GDM1 (cell line): ENCODE results near the gene HOXB8.

ENCODE experiments used
- DNase-seq: peaks from one replicate; lab custom pipeline; 2025; lab: John Stamatoyannopoulos, UW

The HOXB8 gene

GRCh38 chr17:48610282-48611211 lies 4.5 kb downstream of the HOXB8 start, which contains the start of gene HOXB7:
Gene HOXB7 (minus strand): TSS chr17:48611017. CDS start chr17:48610918, 99 bp downstream.
- no peak for DNase-seq

- no peak for DNase-seq
These were observed 5.3 kb downstream of the HOXB8 start for GRCh38 chr17:48609759-48610281.

GRCh38 chr17:48609033-48609432 lies 6.1 kb downstream of the HOXB8 start:
- DNase-seq = no peak

DNA sequence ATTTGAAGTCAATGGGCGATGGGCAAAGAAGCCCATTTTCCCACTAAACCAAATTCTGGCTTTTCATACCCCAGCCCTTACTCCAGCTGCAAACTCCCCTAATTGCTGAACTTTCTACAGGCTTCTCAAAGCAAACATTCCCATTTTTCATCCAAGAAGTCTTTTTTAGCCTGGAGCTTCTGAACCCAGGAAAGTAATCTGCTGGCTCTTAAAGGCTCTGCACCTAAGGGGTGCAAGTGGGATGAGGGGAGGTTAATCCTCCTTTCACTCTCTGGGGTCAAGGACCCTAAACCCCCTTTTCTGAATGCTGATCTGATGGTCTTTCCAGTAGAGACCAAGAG lies 6.6 kb downstream of the HOXB8 start:
- no peak for DNase-seq

DNA sequence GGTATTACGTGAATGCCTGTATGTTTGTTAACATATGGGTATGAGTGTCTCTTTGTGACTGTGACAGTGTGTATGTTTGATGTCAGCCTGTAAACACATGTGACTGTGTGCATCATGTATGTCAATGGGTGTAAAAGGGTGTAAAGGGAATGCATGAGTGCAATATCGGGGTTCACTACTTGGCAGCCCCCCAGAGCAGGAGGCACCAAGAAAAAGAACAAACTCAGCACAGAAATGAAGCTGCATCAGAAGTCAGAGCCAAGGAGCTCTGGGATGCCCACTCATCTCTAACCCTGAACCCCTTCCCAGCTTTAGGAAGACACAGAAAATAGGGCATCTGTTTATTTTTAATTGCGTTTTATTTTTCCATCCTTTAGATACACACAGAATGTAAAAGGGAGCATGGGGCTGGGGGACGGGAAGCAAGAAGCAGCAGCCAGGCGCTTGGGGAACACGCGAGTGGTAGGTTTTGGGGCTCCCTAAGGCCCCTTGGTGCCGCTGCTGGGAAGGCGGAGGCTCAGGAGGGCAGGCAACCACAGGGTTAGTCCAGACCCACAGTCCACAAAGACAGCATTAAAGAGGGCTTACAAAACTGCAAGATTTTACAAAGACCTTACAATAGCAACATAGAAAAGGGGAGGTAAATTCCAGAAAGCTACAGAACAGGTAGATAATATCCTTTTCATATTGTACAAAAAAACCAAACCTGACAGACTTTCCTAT lies 8.0 kb downstream of the HOXB8 start:
- no peak for DNase-seq

DNA sequence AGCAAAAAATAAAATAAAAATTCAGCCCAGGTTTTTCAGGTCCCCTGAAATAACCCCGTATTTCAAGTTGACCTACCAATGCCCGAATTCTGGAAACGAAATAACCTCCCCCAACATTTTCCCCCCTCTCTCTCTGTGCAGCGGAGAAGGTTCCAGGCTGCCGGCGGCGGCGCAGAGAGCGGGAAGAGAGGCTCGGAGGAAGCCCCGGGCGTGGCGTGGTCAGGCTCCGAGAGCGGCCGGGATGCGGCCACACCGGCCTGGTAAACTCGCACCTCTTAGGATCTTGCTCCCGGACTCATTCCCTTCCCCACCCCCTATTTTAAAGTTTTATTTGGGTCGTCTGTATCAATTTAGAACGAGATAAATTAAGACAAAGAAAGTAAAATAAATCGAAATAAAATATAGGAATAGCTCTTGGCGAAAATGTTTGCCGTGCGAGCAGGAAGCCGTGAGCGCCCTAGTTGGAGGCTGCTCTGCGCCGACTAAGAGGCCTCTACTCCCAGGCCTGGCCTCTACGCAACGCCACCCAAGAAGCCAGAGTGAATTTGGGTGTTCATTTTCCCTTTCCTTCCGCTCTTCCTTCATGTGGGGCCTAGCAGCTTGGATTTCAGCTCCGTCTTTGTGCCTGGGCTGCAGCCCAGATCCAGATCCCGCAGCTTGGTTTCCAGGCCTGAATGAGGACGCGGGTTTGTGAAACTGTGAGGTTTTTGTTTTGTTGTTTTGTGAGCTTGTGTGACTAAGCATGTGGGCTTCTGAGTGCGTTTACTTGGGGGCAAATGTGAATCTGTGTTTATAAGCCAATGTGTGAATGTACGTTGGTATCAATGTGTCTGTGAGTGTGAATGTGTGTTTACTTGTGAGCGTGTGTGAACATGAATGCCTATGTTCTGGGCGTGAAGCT lies 8.9 kb downstream of the HOXB8 start:
- no peak for DNase-seq

DNA sequence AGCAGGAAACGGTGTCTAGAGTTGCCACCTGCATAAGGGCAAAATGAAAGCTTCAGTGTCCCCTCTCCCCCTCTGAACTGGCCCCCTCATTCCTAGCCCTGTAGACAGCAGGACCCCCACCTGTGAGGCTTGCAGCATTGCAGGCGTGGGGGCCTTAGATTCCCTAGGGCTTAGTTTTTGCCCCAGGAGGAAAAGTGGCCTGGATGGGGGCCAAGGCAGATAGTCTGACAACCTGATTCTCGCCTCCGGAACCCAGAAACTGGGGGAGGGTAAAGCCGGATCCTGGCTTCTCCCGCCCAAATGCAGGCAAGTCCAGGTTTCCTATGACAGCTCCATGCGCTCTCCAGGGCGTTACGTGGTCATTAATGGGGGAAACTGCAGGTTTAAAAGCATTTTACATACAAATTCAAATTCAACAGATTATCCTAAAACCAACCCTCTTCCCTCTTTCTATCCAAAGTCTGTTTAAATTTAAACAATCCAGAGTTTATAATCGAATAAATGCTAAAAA lies 9.6 kb downstream of the HOXB8 start:
- no peak for DNase-seq

- DNase-seq = no peak
These were observed 10.2 kb downstream of the HOXB8 start, which contains the start of gene HOXB6 for GRCh38 chr17:48604770-48605329. Gene HOXB6 (minus strand): TSS chr17:48604986. CDS start chr17:48598150, 6,836 bp downstream.

- DNase-seq = no peak
These were observed 10.9 kb downstream of the HOXB8 start for GRCh38 chr17:48603959-48604769.

GRCh38 chr17:48601539-48602425 lies 13.3 kb downstream of the HOXB8 start:
- DNase-seq = no peak

- DNase-seq = no peak
These were observed 13.9 kb downstream of the HOXB8 start for GRCh38 chr17:48601207-48601538.

GRCh38 chr17:48600244-48601098 lies 14.6 kb downstream of the HOXB8 start:
- DNase-seq = no peak

DNA sequence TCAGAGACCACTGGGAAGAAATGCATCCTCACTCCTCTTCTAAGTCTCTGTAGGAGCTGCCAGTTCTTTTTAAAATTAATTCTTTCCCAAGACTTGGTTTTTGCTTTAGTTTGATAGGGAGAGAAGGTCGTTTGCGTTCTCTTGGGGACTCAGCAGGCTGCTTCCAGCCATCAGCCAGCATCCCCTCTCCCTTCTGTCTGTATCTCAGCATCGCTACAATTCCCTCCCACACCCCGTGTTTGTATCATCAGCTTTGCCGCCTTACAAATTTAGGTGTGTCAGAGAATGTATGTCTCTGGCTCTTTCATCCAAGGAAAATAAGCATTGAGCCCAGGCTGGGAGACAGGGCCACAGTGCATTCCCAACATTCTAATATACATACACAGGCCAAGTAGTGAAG lies 15.7 kb downstream of the HOXB8 start:
- DNase-seq = no peak

- no peak for DNase-seq
These were observed 16.4 kb downstream of the HOXB8 start for GRCh38 chr17:48598736-48599135.

GRCh38 chr17:48597778-48598631 lies 17.1 kb downstream of the HOXB8 start:
- DNase-seq = peak; percentile 21

DNA sequence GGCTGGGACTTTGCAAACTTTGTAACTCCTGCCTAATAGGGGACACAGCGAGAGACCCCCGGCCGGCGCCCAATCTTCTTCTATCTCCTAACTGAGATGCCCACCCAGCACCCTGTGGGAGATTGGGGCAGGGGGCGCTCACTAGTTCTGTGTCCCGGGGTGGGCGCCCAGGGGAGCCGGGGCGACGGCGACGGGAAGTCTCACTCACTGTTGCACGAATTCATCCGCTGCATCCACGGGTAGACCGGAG lies 17.6 kb downstream of the HOXB8 start:
- no peak for DNase-seq

DNA sequence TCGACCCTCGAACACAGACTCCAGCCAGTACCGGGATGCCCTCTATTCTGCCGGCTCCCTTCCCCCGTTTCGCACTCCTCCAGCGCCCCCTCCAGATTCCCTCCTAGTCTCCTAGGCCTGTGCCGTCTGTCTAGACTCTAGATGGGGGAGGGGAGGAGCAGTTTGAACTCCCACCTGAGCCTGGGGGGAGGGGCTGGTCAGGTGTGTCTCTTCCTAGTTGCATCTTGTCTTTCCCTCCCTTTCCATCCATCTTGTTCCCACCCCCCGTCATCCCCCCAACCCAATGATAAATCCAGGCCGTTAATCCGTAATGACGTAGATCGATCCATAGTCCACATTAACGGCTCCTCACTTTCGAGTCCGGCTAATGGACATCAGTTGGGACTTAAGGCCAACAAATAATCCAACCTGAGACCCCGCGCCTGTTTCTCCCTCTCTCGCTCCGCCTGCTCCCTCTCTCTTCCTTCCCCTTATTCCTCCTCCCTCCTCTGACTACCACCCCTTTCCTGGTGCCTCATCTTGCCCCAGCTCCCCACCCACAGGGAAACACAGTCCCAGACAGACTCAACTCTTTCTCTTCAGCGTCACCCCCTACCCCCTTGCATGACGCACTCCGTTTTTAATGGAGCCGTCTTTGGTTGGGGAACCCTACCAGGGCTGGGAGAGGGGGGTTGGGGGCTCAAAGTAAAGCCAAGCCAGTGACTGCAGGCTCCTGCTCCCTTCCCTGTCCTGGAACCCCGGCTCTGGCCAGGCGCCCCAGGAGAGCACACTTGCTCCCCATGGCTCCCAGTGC lies 18.2 kb downstream of the HOXB8 start:
- DNase-seq = no peak
